GM21528 (cell line): ENCODE data around the gene DOK3.

ENCODE experiments used
- ATAC-seq: cut with Tn5 transposase; IDR thresholded peaks from one replicate; pipeline ENCODE4 v1.9.1; 2021; ENCODE audit warnings: mild to moderate bottlenecking, moderate library complexity; ENCODE audit not compliant: unreplicated experiment, low FRiP score

Gene DOK3

DNA sequence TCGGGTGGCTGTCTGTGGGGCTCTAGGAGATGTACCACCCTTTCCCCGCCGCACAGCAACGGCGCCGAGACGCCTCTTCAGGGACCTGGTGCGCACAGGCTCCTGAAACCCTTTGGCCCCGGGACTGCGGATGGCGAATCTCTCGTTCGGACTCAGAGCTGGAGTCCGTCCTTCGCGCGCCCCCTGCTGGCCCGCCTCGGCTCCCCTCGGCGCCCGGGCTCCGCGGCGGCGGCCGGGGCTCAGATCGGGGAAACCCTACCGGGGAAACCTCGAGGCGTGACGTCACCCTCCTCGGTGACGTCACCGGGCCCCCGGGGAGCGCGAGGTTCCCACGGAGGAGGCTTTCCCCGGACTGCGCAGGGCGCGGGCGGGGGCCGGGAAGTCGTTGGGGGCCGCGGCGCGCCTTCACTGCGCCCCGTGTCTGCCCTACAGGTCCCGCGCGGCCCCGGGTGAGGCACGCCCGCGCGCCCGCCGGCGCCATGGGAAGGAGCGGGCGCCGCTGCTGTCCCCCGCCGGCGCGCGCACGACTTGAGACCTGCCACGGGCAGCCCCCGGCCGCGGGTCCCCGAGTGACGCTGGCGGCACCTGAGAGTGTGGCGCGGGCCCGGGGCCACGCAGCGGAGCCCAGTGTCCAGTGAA lies 55.1 kb downstream of the DOK3 start:
- ATAC-seq = peak; percentile 54

DNA sequence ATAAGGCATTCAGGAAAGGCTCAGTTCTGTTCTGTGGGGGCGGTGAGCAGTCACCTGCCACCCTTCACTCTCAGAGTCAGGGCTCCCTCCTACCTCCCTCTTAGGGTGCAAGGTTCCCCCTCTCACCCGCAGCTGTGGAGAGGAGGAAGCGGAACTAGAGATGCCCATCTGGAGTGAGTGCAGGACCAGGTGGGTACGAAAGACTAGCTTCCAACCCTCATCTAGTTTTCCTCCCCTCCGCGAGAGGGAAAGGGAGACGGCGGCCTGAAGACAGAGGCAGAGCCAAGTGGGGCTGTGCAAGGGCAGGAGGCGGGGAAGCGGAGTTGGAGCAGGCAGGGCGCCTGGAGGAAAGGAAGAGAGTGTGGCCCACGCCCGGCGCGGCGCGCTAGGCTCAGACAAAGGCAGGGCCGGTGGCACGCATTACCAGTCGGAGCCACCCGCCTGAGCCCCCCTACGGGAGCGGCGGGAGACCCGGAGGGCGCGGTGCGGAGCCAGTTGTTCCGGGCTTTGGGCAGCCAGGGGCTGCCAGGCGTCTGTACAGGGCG lies 55.7 kb downstream of the DOK3 start:
- peak; percentile 6 for ATAC-seq

DNA sequence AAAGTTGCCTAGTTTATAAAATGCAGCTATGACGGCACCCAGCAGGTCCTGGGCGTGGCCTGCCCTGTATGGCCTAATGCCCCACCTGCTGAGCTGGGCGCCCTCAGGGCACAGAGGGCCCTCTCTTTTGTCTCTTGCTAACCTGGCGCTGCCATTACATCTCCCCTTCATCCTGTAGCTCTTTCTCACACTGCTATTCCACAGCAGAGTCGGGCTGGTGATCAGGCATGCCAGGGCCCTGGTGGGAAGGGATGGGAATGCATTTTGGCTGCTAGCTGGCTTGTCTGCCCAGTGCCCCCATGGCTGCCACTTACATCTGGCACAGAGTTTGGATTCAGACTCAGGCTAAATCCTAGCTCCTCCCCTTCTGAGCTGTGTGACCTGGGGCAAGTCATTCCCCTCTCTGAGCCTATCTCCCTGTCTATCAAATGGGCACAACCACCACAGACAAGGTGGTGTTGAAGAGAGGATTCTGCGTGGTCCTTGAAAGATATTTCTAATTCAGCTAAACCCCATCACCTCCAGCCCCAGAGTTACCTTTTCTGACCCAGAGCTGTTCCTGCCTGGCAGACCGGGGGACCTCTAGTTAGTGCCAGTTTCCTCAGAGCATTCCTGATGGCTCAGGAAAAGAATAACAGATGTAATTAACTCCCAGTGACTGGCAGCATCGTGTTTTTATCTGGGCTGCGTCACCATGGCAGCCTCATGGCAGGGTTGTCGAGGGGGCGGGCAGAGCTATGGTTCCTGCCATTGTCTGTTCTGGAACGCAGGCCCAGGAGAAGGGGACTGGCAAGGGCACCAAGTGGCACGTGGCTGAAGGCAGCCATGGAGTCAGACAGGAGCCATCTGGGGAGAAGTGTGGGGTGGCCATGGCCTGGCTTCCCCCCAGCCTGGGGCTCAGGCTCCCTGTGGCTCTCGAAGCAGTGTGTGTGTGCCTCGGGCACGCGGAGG lies 56.7 kb downstream of the DOK3 start:
- no peak for ATAC-seq
